Measurements from ENCODE around the gene ERCC1.

- no peak for TF ChIP-seq CTCF (IDR thresholded peaks at IDR 0.05)
- TF ChIP-seq POLR2A (IDR thresholded peaks at IDR 0.05; ENCODE audit: low read length): no peak
- no peak for TF ChIP-seq MAFK (IDR thresholded peaks at IDR 0.05; ENCODE audit: partially characterized antibody)
- TF ChIP-seq MAX (IDR thresholded peaks at IDR 0.05): no peak
- TF ChIP-seq SREBF2 (IDR thresholded peaks at IDR 0.05): no peak
- TF ChIP-seq RFX5 (IDR thresholded peaks at IDR 0.05): no peak
- TF ChIP-seq PHF8 (IDR thresholded peaks at IDR 0.05; ENCODE audit: borderline replicate concordance, low read depth): no peak
- no peak for TF ChIP-seq EHF (CRISPR knock-in tag; IDR thresholded peaks at IDR 0.05)
- TF ChIP-seq PBX3 (IDR thresholded peaks at IDR 0.05): no peak
Measured at GRCh38 chr19:45445139-45445538, 21.4 kb upstream of the ERCC1 start.

Measured in A549 (cell line).